Measurements from ENCODE around the gene ZACN.

Gene ZACN

DNA sequence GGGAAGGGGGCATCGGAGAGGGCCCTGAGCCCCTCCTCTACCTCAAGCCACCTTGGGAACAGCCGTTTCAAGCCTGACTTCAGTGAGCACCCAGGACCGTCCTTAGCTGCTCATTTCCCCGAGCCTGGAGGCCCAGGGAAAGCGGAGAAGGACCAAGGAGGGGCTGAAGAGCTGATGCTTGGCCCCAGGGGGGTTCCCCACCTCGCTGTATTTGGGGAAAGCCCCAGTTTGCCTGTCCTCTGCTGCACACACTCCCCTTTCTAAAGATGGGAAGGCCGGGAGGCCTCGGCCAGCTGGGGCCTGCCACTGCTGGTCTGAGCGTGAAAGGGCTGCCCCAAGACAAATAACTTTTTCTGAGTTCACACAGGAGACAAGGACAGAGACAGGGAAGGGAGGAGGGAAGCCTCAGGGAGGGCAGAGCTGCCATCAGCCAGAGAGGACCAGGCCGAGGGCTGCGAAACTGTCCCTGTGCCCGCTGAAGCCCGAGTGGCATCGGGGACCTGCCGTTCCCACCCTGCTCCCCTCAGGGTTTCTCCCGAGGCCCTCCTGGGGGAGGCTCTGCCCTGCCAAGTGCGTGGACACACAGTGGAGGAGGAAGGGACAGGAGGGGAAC is 11.6 kb downstream of the ZACN start:
- POLR2A ChIA-PET = no interaction called here
- CTCF ChIA-PET = interaction anchor here (1.3 to 1.8 kb wide), 2 partner anchors 189 to 307 kb away, joined by 5 to 7 read pairs; no protein-coding TSS in a partner anchor
- TF ChIP-seq CTCF (IDR thresholded peaks at IDR 0.05; ENCODE audit: control extremely low read depth, extremely low read depth, low read depth, missing control alignments) = no peak
- DNase-seq (ENCODE audit: extremely low spot score) = no peak

DNA sequence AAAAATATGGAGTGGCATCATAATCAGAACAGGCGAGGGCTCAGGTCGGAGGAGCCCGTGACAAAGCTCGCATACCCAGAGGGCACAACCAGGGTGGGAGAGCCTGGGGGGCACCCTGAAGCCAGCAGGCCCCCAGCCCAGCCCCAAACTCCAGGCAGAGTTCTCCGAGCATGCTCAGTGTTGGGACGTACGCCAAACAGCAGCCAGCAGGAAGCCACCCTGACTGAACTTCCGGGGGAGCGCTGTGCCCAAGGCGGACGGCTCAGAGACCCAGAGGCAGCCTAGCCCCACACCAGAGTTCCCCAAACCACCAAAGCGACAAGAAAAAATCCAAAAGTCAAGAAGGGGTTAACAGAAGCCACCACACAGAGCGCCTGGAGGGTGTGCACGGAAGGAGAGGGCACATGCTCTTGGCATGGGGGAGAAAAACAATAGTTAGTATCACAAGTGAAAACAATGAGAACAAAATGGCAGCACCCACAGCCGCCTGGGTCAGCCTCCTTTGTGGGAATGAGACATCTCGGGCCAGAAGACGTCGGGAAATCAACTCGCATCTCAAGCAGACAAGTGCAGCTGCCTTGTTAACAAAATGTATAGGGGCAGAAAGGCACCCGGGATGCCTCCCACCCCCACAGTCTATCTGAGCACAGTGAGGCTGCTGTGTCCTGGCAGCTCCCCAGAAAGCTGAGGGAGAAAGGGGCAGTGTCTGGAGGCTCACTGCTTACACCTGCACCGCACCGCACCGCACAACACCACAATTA is 12.7 kb downstream of the ZACN start:
- DNase-seq (ENCODE audit: extremely low spot score) = no peak
- ChIA-PET POLR2A (no interaction called here), CTCF (interaction anchor here (1.6 kb wide), 1 partner anchor 34 kb away, joined by 4 read pairs; no protein-coding TSS in a partner anchor)
- TF ChIP-seq CTCF (IDR thresholded peaks at IDR 0.05; ENCODE audit: control extremely low read depth, extremely low read depth, low read depth, missing control alignments) = no peak

DNA sequence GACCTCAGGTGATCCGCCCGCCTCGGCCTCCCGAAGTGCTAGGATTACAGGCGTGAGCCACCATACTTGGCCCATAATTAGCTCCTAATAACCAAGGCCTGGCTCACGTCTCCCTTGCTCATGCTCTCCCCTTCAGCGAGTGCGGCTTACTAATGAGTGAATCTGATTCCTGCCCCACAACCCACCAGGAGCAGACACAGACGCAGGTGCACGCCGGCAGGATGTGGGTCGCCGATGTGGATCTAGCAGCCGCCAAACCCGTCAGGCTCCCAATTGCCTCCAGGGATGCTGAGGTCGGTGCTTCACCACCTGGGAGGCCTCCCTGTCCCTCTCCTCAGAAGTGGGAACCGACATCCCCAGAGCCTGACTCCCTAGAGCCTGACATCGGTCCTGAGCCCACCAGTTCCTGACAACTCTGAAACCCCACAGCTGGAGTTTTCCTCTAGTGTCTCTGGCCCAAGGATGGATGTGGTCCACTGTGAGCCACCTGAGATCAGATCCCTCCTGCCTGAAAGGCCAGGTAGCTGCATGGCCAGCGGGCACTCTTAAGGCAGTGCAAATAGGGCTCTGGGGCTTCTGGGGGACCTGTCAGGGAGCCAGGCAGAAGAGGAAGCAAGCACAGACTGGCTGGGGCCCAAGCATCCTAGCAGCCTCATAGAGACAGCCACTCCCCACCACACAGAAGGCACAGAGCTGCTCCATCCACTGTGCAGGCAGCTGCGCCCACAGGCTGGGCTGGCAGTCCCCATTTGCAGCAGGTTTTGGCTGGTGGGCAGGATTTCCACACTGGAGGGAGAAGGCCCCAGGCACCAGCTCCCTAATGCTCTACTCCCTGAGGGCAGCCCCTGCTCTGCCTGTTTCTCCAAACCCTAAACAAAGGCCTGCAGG is 13.8 kb downstream of the ZACN start:
- no peak for TF ChIP-seq CTCF (IDR thresholded peaks at IDR 0.05; ENCODE audit: control extremely low read depth, extremely low read depth, low read depth, missing control alignments)
- CTCF ChIA-PET = interaction anchor here (0.8 to 1.6 kb wide), 3 partner anchors 33 to 210 kb away, joined by 3 to 4 read pairs (median 3); no protein-coding TSS in a partner anchor
- POLR2A ChIA-PET = no interaction called here
- no peak for DNase-seq (ENCODE audit: extremely low spot score)

DNA sequence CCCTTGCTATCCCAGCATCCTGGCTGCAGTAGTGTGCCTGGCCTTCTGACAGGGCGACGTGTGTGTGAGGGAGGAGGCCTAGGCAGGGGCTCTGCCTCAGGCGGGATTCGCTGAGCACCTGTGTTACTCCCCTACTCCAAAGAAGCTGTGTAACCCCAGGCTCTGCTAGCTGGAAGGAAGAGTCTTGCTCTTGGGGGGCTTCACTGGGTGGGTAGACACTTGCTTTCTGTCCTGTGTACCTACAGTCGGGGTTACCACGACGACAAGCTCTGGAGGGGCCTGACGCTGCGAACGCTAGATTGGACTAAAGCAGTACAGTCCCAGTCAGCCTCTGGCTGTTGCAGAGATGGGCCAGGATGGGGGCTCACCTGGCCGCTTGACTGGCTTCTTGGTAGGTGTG is 15.1 kb downstream of the ZACN start:
- TF ChIP-seq CTCF (IDR thresholded peaks at IDR 0.05; ENCODE audit: control extremely low read depth, extremely low read depth, low read depth, missing control alignments) = no peak
- POLR2A ChIA-PET = interaction anchor here (0.6 kb wide), 1 partner anchor 13 kb away, joined by 3 read pairs; no protein-coding TSS in a partner anchor
- no peak for DNase-seq (ENCODE audit: extremely low spot score)
- CTCF ChIA-PET = interaction anchor here (0.9 to 1.4 kb wide), 3 partner anchors 89 to 209 kb away, joined by 3 read pairs; no protein-coding TSS in a partner anchor

DNA sequence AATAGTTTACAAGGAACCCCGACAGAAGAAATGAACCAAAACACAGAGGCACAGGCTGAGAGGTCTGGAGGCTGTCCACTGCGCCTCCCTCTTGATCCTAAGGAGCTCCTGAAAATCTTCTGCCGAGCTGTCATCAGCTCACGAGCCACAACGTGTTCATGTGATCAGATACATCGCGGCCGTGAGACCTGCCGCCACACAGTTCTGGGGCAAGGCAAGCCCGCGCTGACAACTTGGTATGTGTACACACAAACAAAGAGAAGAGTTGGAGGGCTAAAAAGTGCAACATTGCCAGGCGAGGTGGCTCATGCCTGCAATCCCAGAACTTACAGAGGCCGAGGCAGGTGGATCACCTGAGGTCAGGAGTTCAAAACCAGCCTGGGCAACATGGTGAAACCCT is 17.0 kb downstream of the ZACN start:
- TF ChIP-seq CTCF (IDR thresholded peaks at IDR 0.05; ENCODE audit: control extremely low read depth, extremely low read depth, low read depth, missing control alignments) = no peak
- POLR2A ChIA-PET = interaction anchor here (0.6 kb wide), 1 partner anchor 260 kb away, joined by 3 read pairs; no protein-coding TSS in a partner anchor
- CTCF ChIA-PET = interaction anchor here (1.0 to 2.4 kb wide), 8 partner anchors 10 to 183 kb away, joined by 3 to 8 read pairs (median 4); partner anchors contain the start of gene CDK3
- no peak for DNase-seq (ENCODE audit: extremely low spot score)

- ChIA-PET CTCF (no interaction called here), POLR2A (no interaction called here)
- no peak for DNase-seq (ENCODE audit: extremely low spot score)
- no peak for TF ChIP-seq CTCF (IDR thresholded peaks at IDR 0.05; ENCODE audit: control extremely low read depth, extremely low read depth, low read depth, missing control alignments)
Measured at GRCh38 chr17:76097716-76098295, 18.8 kb downstream of the ZACN start.
